Forelimb muscle (tissue), 1 donor: ENCODE data around the gene DGAT2. TPM values are rescaled to one million over a fixed set of nuclear protein-coding genes. Genes with fewer than 3 reads are reported as not detected.

Experiments used
- DNase-seq: peaks from one replicate; pipeline ENCODE4 v3.0.0-alpha.2; 2013; ENCODE audit warnings: low read depth
- polyA plus RNA-seq: library from polyadenylated mRNA; unstranded; fragments of 120-200 nt; gene quantifications from one replicate; pipeline ENCODE4 v1.2.1, GENCODE V29; 2013; ENCODE audit not compliant: insufficient read length

DGAT2 gene
- polyA plus RNA-seq, 1 donor, result 0.34 TPM

- DNase-seq, result no peak
Measured at GRCh38 chr11:75780888-75781287, 12.3 kb downstream of the DGAT2 start.

GRCh38 chr11:75781296-75781695, 12.7 kb downstream of the DGAT2 start:
- no peak for DNase-seq

DNA sequence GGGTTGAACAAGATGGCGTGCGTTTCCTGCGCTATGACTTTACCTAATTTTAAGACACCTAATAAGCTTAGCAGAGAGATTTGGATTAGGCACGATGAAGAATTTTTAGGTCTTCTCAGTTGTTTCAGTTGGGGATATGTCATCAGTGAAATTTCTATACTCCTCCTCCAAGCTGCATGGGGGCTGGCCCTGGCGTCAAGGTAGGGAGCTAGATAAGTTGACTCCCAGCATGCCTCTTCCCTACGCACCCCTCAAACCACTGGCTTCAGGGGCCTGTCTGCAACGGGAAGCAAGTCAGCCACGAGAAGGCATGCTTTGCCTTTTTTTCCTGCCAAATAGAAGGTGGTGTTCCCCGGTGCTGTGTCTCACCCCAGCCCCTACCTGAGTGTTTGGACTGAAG, 13.3 kb downstream of the DGAT2 start:
- DNase-seq, result no peak

DNA sequence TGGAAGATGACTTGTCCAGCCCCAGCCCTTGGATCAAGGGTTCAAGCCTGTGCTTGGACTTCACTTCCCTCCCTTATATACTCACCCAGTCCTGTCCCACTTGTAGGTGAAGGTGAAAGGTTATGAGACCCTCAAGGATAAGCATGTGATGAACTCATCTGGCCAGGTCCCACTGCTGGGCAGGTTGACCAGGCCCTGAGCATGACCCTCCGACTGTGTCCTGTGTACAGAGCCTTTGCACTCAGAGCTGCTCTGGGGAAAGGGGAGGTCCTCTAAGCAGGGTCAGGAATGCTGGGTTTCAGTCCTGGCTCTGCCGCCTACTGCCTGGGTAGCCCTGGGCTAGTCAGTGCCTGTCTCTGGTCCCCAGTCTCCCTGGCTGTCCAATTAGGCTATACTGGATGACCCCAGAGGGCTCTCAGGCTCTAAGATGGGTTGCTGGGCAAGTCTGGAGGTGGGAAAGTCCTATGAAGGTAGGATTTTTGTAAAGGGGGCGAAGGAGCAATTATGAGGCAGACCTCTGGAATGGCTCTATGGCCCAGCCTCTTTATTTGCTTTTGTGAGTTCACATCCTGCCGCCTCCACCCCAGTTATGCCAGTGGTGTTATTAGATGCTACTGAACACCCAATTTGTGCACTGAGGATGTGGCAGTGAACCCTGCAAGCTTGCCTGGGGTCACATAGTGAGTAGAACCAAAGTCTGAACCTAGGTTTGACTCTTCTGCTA, 14.1 kb downstream of the DGAT2 start:
- no peak for DNase-seq

- no peak for DNase-seq
Measured at GRCh38 chr11:75783416-75784084, 15.0 kb downstream of the DGAT2 start.

DNA sequence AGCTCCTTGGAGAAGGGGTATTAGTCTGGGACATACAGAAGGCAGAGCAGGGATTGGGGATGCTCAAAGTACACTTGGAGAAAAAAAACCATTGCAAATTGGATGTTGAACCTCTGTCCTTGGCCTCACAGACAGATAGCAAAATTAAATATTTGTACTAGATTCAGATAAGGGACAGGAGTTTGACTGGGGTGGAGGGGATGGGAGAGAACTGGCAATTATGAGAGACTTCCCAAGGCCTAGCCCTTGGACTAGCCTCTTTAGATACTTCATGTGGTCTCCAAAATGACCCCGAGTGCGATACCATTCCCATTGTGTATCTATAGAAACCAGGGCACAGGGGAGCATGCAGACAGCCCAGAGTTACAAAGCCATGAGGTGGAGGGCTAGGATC, 15.5 kb downstream of the DGAT2 start:
- no peak for DNase-seq

DNA sequence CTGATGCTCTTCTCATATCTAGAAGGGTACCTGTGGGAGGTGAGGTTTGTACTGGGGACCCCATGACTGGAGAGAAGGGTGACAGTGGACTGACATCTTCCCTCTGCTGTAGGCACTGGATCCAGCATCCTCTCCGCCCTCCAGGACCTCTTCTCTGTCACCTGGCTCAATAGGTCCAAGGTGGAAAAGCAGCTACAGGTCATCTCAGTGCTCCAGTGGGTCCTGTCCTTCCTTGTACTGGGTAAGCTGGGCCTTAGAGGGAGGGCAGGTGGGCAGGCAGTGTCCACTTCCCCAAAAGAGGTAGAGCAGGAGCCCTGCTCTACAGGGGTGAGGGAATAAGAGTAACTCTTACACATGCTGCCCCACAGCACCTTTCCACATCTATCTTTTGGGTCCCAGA, 15.9 kb downstream of the DGAT2 start:
- no peak for DNase-seq

GRCh38 chr11:75785187-75785586, 16.6 kb downstream of the DGAT2 start:
- DNase-seq, result no peak

- DNase-seq, result no peak
Measured at GRCh38 chr11:75786101-75786736, 17.6 kb downstream of the DGAT2 start.

- no peak for DNase-seq
Measured at GRCh38 chr11:75789521-75789920, 20.9 kb downstream of the DGAT2 start.

DNA sequence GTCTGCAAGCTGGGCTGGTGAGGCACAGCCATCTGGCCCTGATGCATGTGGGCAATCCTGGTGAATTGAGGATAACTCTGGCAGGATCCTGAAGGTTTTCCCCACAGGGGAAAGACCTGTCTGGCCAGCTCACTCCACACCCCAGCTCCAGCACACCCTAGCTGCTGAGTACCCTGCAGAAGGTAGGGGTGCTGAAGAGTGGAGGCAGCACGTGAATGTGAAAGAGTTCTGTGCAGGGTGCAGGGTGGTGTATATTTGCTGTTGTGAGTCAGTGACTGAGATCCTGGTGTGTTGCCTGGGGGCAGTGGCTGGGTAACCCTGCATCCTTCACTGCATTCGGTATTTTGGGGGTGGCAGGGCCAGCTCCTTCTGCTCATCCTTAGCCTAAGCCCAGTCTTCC, 22.4 kb downstream of the DGAT2 start:
- no peak for DNase-seq

- no peak for DNase-seq
Measured at GRCh38 chr11:75792127-75792731, 23.7 kb downstream of the DGAT2 start.

GRCh38 chr11:75792997-75793800, 24.6 kb downstream of the DGAT2 start:
- no peak for DNase-seq

DNA sequence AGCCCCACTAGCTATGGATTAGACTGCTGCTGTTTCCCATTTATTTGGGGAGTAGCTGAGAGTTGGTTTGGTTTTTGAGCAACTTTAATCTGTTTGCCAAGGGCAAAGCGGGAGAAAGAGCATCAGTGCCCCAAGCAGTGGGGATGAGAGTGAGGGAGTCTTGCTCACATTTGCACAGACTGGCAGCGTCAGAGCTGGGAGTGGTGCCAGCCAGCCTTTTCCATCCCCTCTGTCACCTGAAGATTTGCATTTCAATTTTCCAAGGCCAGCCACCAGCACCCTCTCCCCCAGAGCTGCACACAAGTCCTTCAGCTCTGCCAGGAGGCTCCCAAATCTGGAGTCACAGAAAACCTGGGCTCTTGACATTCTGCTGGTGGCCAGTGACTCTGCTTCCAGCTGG, 25.4 kb downstream of the DGAT2 start:
- DNase-seq, result no peak

DNA sequence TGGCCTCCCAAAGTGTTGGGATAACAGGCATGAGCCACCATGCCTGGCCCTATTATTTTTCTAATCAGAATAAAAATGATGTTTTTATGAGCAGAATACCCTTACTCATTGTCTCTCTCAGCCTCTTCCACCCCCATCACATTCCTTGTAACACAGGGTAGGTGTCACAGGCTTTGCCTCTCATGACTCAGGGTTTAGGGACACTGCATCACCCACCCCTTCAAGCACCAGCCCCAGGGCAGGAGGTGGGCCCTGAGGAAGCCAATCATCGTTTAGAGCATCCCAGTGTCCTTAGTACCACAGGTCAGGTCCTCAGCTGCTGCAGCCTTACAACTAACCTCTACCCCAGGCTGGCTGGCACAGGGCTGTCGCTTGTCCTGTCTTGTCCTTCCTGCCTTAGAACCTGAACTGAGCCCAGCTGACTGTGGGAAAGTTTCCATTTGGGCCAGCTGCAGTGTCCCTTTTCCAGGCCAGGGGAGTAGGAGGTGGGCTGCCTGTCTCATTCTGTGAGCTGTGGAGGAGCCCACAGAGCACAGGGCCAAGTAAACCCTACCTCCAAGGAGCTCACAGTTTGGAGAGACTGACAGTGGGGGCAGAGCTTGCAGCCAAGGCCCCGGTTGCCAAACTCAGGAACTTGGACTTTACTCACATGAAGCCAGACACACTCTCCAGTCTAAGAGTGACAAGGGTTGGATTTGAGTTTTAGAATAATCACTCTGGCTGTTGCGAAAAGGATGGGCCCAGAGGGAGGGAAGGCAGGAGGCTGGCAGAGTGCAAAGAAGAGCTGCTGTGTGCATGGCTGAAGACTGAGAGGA, 26.9 kb downstream of the DGAT2 start:
- no peak for DNase-seq

- no peak for DNase-seq
Measured at GRCh38 chr11:75796091-75796435, 27.5 kb downstream of the DGAT2 start.

DNA sequence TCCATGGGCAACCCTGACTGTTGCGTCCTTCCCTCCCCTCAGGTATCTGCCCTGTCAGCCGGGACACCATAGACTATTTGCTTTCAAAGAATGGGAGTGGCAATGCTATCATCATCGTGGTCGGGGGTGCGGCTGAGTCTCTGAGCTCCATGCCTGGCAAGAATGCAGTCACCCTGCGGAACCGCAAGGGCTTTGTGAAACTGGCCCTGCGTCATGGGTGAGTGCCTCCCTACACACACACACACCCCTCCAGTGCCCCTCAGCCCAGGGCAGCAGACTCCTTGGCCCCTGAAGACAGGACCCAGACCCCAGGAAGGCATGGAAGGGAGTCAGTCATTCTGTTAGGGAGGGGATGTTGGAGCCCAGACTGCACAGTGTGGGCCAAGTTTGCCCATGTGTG, 28.5 kb downstream of the DGAT2 start:
- no peak for DNase-seq

- no peak for DNase-seq
Measured at GRCh38 chr11:75797792-75798191, 29.2 kb downstream of the DGAT2 start.

DNA sequence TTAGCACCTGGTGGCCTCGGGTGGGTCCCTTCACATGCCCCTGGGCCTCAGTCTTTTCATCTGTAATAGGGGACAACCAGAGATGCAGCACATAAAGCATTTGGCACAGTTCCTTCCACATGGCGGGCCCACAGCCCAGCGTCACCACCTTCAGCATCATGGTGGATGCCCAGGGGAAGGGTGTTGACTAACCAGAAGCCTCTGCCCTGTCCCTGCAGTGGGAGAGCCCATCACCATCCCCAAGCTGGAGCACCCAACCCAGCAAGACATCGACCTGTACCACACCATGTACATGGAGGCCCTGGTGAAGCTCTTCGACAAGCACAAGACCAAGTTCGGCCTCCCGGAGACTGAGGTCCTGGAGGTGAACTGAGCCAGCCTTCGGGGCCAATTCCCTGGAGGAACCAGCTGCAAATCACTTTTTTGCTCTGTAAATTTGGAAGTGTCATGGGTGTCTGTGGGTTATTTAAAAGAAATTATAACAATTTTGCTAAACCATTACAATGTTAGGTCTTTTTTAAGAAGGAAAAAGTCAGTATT, 31.6 kb downstream of the DGAT2 start:
- no peak for DNase-seq

DNA sequence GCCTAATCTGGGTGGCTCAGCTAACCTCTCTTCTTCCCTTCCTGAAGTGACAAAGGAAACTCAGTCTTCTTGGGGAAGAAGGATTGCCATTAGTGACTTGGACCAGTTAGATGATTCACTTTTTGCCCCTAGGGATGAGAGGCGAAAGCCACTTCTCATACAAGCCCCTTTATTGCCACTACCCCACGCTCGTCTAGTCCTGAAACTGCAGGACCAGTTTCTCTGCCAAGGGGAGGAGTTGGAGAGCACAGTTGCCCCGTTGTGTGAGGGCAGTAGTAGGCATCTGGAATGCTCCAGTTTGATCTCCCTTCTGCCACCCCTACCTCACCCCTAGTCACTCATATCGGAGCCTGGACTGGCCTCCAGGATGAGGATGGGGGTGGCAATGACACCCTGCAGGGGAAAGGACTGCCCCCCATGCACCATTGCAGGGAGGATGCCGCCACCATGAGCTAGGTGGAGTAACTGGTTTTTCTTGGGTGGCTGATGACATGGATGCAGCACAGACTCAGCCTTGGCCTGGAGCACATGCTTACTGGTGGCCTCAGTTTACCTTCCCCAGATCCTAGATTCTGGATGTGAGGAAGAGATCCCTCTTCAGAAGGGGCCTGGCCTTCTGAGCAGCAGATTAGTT, 32.3 kb downstream of the DGAT2 start:
- DNase-seq, result no peak
